ENCODE data around the gene ANGPTL4. TPM values are rescaled to one million over a fixed set of nuclear protein-coding genes. Genes with fewer than 3 reads are reported as not detected.
"Not testable (repeated sequence)": the region's sequence is repeated elsewhere in the genome, so short reads cannot be mapped to it uniquely, and the experiment has no call there.

Gene ANGPTL4
- total RNA-seq, 4 donors from 2014 or later, result 15.3 to 56.4 (median 19.1) TPM

GRCh38 chr19:8386419-8386818, 22.5 kb downstream of the ANGPTL4 start:
- WGBS, result 92% methylated on average over 8 of the region's 9 CpGs
- H3K27ac ChIP-seq, result peak overlapping the region; percentile 80
- DNase-seq (ENCODE audit: low spot score in 2 of 2); H3K27me3 ChIP-seq; H3K4me3 ChIP-seq; H3K36me3 ChIP-seq; H3K9me3 ChIP-seq: not testable (repeated sequence)
- H3K4me1 ChIP-seq, result peaks cover 55% of the 10 kb centered on the region

- H3K27me3 ChIP-seq, result no peaks in the 10 kb centered on the region
- H3K27ac ChIP-seq, result no peak overlapping the region
- TF ChIP-seq CTCF (IDR thresholded peaks at IDR 0.05) (no peak), EP300 (IDR thresholded peaks at IDR 0.05) (no peak), POLR2AphosphoS5 (IDR thresholded peaks at IDR 0.05) (no peak), POLR2A (IDR thresholded peaks at IDR 0.05) (no peak)
- no peaks in the 10 kb centered on the region for H3K9me3 ChIP-seq
- WGBS, result 97% methylated on average over 4 of the region's 4 CpGs
- H3K4me1 ChIP-seq, result peaks cover 61% of the 10 kb centered on the region
- no peak for DNase-seq (ENCODE audit: low spot score in 2 of 2)
- no peaks in the 10 kb centered on the region for H3K36me3 ChIP-seq
- no peak overlapping the region for H3K4me3 ChIP-seq
These were observed 23.0 kb downstream of the ANGPTL4 start for GRCh38 chr19:8386990-8387389.

GRCh38 chr19:8387688-8388611, 24.0 kb downstream of the ANGPTL4 start:
- Histone ChIP-seq H3K27me3 (no peaks in the 10 kb centered on the region), H3K36me3 (no peaks in the 10 kb centered on the region), H3K9me3 (no peaks in the 10 kb centered on the region), H3K4me3 (no peak overlapping the region), H3K4me1 (peaks cover 65% of the 10 kb centered on the region), H3K27ac (peak overlapping the region; percentile 5)
- no peak for DNase-seq (ENCODE audit: low spot score in 2 of 2)
- no peak for TF ChIP-seq CTCF (IDR thresholded peaks at IDR 0.05)
- no peak for TF ChIP-seq EP300 (IDR thresholded peaks at IDR 0.05)
- WGBS, result 90% methylated on average over 16 of the region's 16 CpGs

GRCh38 chr19:8388612-8388958, 24.6 kb downstream of the ANGPTL4 start:
- Histone ChIP-seq H3K27ac (no peak overlapping the region), H3K9me3 (no peaks in the 10 kb centered on the region), H3K4me3 (no peak overlapping the region), H3K36me3 (no peaks in the 10 kb centered on the region), H3K4me1 (peaks cover 71% of the 10 kb centered on the region), H3K27me3 (no peaks in the 10 kb centered on the region)
- no peak for TF ChIP-seq POLR2AphosphoS5 (IDR thresholded peaks at IDR 0.05)
- TF ChIP-seq EP300 (IDR thresholded peaks at IDR 0.05), result no peak
- no peak for TF ChIP-seq CTCF (IDR thresholded peaks at IDR 0.05)
- TF ChIP-seq POLR2A (IDR thresholded peaks at IDR 0.05), result no peak
- DNase-seq (ENCODE audit: low spot score in 2 of 2), result no peak
- 53% methylated on average over 2 of the region's 2 CpGs for WGBS

- TF ChIP-seq POLR2AphosphoS5 (IDR thresholded peaks at IDR 0.05) (peak in 1 of 3 donors; percentile 60), EP300 (IDR thresholded peaks at IDR 0.05) (no peak), CTCF (IDR thresholded peaks at IDR 0.05) (no peak), POLR2A (IDR thresholded peaks at IDR 0.05) (peak in 1 of 2 donors; percentile 83)
- H3K4me1 ChIP-seq, result peaks cover 71% of the 10 kb centered on the region
- H3K4me3 ChIP-seq, result peak within 1 kb of the TSS; percentile 74
- no peaks in the 10 kb centered on the region for H3K36me3 ChIP-seq
- peak; percentile 99 for DNase-seq (ENCODE audit: low spot score in 2 of 2)
- WGBS, result 0% methylated on average over 49 of the region's 70 CpGs
- H3K27ac ChIP-seq, result peak within 1 kb of the TSS; percentile 100
- no peaks in the 10 kb centered on the region for H3K27me3 ChIP-seq
- H3K9me3 ChIP-seq, result no peaks in the 10 kb centered on the region
These were observed 26.1 kb downstream of the ANGPTL4 start, which contains the start of gene RAB11B for GRCh38 chr19:8389891-8390616. RAB11B (plus strand) TSS chr19:8390360; CDS start chr19:8390417, 57 bp downstream.
